PC-3 (cell line): Measurements from ENCODE around the gene ZNF777.

Experiments
- EZH2 ChIP-seq: fragments of 300-600 bp; sonication (generic); IDR thresholded peaks from one replicate; pipeline ENCODE4 v1.6.1; 2017; ENCODE audit warnings: antibody characterized with exemption, mild to moderate bottlenecking, low read length; ENCODE audit not compliant: unreplicated experiment
- TF ChIP-seq, protein P1 (sequence below): fragments of 300-600 bp; sonication (generic); conservative IDR thresholded peaks from 2 replicates; pipeline ENCODE4 v1.5.1; 2017; ENCODE audit warnings: antibody characterized with exemption, low read depth, mild to moderate bottlenecking, low read length

DNA sequence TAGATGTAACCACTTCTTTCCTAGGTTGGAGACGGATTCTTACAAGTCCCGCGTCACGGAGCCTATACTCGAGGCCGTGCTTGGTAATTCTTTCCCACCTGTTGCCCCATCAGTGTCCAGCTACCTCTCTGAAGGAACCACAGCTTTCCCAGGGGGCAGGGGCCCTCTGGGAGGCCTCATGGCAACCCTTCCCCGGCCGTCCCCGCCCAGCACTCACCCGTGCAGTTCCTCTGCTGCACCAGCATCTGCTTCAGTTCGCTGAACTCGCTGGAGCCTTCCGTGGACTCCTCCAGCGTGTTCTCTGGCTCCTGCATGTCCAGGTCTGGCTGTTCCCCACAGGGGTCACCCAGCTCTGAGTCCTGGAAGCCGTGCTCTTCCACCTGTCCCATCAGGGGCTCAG, 24.5 kb downstream of the ZNF777 start:
- no peak for TF ChIP-seq EZH2
- TF ChIP-seq, protein P1, sequence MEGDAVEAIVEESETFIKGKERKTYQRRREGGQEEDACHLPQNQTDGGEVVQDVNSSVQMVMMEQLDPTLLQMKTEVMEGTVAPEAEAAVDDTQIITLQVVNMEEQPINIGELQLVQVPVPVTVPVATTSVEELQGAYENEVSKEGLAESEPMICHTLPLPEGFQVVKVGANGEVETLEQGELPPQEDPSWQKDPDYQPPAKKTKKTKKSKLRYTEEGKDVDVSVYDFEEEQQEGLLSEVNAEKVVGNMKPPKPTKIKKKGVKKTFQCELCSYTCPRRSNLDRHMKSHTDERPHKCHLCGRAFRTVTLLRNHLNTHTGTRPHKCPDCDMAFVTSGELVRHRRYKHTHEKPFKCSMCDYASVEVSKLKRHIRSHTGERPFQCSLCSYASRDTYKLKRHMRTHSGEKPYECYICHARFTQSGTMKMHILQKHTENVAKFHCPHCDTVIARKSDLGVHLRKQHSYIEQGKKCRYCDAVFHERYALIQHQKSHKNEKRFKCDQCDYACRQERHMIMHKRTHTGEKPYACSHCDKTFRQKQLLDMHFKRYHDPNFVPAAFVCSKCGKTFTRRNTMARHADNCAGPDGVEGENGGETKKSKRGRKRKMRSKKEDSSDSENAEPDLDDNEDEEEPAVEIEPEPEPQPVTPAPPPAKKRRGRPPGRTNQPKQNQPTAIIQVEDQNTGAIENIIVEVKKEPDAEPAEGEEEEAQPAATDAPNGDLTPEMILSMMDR: no peak
